ENCODE results near the gene KCTD11. TPM values are rescaled to one million over a fixed set of nuclear protein-coding genes. Genes with fewer than 3 reads are reported as not detected.

The KCTD11 gene
- total RNA-seq (15.9 and 18.4 TPM in 2 replicates), polyA plus RNA-seq (10.7 and 14.0 TPM in 2 replicates)

DNA sequence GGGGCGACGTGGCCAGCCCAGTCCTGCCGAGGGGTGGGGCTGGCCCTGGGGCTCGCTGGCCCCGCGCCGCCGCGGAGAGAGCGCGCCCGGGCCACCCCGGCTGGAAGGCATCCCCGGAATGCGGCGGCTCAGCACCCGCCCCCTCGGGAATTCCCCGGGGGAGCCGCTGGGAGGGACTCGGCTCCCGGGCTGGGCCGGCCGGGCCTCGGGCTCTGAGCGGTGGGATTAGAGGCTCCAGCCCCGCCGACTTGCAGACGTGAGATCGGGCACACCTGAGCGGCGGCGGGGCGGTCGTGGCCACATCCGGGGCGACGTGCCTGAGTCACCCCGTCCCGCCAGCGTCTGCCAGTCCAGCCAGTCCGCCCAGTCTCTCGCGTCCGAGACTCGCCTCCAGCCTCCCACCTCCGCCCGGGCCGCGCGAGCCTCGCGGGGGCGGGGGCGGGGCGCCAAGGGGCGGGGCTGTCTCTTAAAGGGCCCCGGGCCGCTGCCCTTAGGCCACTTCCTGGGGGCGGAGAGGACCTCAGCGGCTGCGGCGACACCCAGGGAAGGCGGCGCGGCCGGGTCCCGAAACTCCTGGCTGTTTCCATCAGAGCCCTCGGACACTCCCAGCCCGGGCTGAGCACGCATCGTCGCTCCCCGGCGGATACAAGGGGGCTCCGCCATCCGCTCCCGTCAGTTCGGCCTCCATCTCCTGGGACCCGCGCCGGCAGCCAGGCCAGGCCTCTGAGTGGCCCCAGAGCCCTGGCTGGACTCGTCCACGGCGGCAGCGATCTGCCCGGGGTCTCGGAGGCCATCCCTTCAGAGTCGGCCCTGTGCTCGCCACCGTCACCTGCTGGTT lies at the start of gene KCTD11:
KCTD11 (plus strand) TSS at position 498 of the 838 bp plus-strand sequence.
- no peaks in the 10 kb centered on the region for H3K27me3 ChIP-seq
- H3K9me3 ChIP-seq (ENCODE audit: low read depth), result no peaks in the 10 kb centered on the region
- peak within 1 kb of the TSS; percentile 54 for H3K4me3 ChIP-seq
- no peaks in the 10 kb centered on the region for H3K36me3 ChIP-seq
- peak within 1 kb of the TSS; percentile 97 for H3K27ac ChIP-seq
- peak; percentile 94 to 96 for DNase-seq (ENCODE audit: low read depth in 1 of 2, low spot score in 1 of 2)
- TF ChIP-seq, protein P1, sequence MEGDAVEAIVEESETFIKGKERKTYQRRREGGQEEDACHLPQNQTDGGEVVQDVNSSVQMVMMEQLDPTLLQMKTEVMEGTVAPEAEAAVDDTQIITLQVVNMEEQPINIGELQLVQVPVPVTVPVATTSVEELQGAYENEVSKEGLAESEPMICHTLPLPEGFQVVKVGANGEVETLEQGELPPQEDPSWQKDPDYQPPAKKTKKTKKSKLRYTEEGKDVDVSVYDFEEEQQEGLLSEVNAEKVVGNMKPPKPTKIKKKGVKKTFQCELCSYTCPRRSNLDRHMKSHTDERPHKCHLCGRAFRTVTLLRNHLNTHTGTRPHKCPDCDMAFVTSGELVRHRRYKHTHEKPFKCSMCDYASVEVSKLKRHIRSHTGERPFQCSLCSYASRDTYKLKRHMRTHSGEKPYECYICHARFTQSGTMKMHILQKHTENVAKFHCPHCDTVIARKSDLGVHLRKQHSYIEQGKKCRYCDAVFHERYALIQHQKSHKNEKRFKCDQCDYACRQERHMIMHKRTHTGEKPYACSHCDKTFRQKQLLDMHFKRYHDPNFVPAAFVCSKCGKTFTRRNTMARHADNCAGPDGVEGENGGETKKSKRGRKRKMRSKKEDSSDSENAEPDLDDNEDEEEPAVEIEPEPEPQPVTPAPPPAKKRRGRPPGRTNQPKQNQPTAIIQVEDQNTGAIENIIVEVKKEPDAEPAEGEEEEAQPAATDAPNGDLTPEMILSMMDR (IDR thresholded peaks at IDR 0.05; ENCODE audit: low read depth, low read length), result no peak
- H3K4me1 ChIP-seq (ENCODE audit: low read depth), result peaks cover 13% of the 10 kb centered on the region

DNA sequence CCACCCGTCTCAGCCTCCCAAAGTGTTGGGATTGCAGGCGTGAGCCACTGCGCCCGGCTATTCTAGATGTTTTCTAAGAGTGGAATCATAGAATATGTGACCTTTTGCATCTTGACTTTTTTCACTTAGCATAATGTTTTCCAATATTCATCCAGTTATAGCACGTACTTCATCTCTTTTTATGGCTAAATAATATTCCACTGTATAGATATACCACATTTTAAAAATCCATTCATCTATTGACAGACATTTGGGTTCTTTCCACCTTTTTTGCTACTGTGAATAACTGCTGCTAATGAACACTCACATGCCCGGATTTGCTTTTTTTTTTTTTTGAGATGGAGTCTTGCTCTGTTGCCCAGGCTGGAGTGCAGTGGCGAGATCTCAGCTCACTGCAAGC lies 47.8 kb upstream of the KCTD11 start:
- Histone ChIP-seq H3K27me3 (no peaks in the 10 kb centered on the region), H3K27ac (no peak overlapping the region), H3K4me3 (no peak overlapping the region), H3K9me3 (ENCODE audit: low read depth) (no peaks in the 10 kb centered on the region), H3K4me1 (ENCODE audit: low read depth) (peaks cover 3% of the 10 kb centered on the region), H3K36me3 (no peaks in the 10 kb centered on the region)
- no peak for DNase-seq (ENCODE audit: low read depth in 1 of 2, low spot score in 1 of 2)
- TF ChIP-seq, protein P1 (IDR thresholded peaks at IDR 0.05; ENCODE audit: low read depth, low read length), result no peak

DNA sequence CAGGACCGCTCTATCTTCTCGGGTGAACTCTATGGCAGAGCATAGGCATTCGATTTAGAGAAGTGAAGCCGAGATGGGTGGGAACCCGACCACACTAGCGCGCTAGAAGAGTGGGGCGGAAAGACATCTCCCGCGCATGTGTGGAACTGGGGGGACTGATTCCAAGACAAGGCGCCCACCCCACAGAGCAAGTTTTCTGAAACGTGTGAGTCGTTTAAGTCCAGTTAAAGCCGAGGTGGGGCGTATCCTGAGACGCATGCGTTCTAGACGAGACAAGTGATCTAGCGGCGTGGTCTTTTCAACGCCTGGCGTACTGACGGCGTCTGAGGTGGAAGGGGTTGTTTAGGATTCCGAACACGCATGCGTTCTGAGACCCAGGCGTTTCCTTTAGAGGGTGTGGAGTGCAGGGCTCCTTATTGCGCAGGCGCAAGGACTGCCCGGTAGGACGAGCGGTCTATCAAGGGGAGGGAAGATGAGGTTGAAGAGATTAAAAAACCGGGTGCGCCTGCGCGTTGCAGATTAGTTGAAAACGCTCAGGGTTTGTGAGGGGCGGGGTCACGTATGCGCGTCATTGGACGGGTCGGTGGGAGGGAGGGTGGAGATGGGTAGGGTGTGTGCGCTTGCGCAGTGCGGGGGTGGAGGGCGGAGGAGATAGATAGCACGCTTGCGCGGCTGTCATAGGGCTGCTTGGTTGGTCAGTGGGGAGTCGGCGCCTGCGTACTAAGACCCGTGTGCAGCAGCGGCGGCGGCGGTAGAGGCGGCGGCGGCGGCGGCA lies 44.9 kb upstream of the KCTD11 start, which contains the start of gene EIF5A:
EIF5A (plus strand) TSS at position 718 of the 775 bp plus-strand sequence. CDS start 2,008 bp downstream, outside the sequence.
- peak within 1 kb of the TSS; percentile 90 for H3K4me3 ChIP-seq
- DNase-seq (ENCODE audit: low read depth in 1 of 2, low spot score in 1 of 2), result peak; percentile 100
- no peaks in the 10 kb centered on the region for H3K27me3 ChIP-seq
- peak within 1 kb of the TSS; percentile 99 for H3K27ac ChIP-seq
- peaks cover 10% of the 10 kb centered on the region for H3K4me1 ChIP-seq (ENCODE audit: low read depth)
- peaks cover 19% of the 10 kb centered on the region for H3K36me3 ChIP-seq
- H3K9me3 ChIP-seq (ENCODE audit: low read depth), result no peaks in the 10 kb centered on the region
- TF ChIP-seq, protein P1 (IDR thresholded peaks at IDR 0.05; ENCODE audit: low read depth, low read length), result no peak

DNA sequence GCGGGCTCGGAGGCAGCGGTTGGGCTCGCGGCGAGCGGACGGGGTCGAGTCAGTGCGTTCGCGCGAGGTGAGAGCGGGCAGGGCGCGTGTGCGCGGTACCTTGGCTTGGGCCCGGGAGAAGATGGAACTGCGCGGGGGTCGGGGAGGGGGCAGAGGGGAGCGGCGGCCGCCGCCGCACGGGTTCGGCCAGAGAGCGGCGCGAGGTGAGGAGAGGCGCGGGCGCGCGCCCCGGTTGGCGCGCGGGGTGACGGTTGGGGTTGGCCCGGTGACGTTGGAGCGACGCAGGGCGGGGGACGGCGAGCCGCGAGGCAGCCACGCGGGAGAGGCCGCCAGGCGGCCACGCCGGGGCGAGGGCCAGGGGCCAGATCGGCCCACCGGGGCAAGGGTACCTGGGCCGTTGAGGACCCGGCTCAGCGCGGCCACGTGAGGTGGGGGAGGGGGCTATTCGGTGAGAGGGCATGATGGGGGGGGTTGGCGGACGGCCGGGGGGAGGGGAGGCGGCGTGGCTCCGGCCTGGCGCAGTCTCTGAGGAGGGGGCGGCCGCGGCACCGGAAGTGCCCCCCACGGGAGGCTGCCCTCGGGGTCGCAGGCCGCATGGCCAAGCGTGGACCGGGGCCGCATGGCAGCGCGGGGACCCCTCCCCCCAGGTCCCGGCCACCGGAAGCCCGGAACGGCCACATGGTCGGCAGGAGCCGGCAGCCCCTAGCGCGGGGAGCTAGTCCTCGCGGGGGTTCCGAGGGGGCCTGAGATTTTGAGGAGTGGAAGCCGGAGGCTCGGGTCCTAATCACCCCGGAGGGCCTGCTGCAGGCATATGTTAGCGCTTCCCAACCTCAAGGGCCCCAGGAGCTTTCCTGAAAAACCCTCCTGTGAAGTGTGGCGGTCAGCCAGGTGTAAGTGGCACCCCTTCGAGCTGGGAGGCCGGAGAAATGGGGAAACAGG lies 44.0 kb upstream of the KCTD11 start:
- TF ChIP-seq, protein P1 (IDR thresholded peaks at IDR 0.05; ENCODE audit: low read depth, low read length), result peak; percentile 8
- no peaks in the 10 kb centered on the region for H3K9me3 ChIP-seq (ENCODE audit: low read depth)

More for the DNA sequence above, 44.0 kb upstream of the KCTD11 start:
- Histone ChIP-seq H3K4me1 (ENCODE audit: low read depth) (peaks cover 10% of the 10 kb centered on the region), H3K27me3 (no peaks in the 10 kb centered on the region), H3K36me3 (peaks cover 26% of the 10 kb centered on the region), H3K4me3 (peak overlapping the region; percentile 90), H3K27ac (peak overlapping the region; percentile 99)
- peak; percentile 56 to 59 for DNase-seq (ENCODE audit: low read depth in 1 of 2, low spot score in 1 of 2)

All from cardiac muscle cell (in vitro differentiated cells and primary cell).